ENCODE results near the gene STK32B.

- TF ChIP-seq CTCF (IDR thresholded peaks at IDR 0.05) (no peak), POLR2A (IDR thresholded peaks at IDR 0.05) (no peak), POLR2AphosphoS5 (IDR thresholded peaks at IDR 0.05) (no peak)
These were observed 181.3 kb downstream of the STK32B start for GRCh38 chr4:5232549-5232948.
